Nephron (organoid): Measurements from ENCODE around the gene BRK1.

Experiments used
- H3K27ac Mint-ChIP-seq, 3 experiments: 2 replicates each; pipeline ENCODE4 v1.8.0; 2020; ENCODE audit warnings: mixed read lengths in 3 of 3, mild to moderate bottlenecking in 2 of 3, moderate library complexity in 1 of 3
- H3K27me3 Mint-ChIP-seq: 2 replicates; pipeline ENCODE4 v1.8.0; 2021; ENCODE audit warnings: low read depth, mild to moderate bottlenecking, moderate library complexity, mixed read lengths
- H3K36me3 Mint-ChIP-seq: 2 replicates; pipeline ENCODE4 v1.8.0; 2020; ENCODE audit warnings: low read depth, mixed read lengths
- H3K4me1 Mint-ChIP-seq: 2 replicates; pipeline ENCODE4 v1.8.0; 2020; ENCODE audit warnings: mixed read lengths
- H3K4me3 Mint-ChIP-seq, 3 experiments: 2 replicates each; pipeline ENCODE4 v1.8.0; 2020; ENCODE audit warnings: mild to moderate bottlenecking in 3 of 3, mixed read lengths in 3 of 3, moderate library complexity in 2 of 3
- H3K9me3 Mint-ChIP-seq: 2 replicates; pipeline ENCODE4 v1.8.0; 2020; ENCODE audit warnings: mixed read lengths
- CTCF ChIP-seq, 3 experiments: fragments of 200-600 bp; sonication (generic); IDR thresholded peaks; one replicate each; pipeline ENCODE4 v1.5.0; 2021; ENCODE audit warnings: antibody characterized with exemption in 3 of 3; ENCODE audit not compliant: unreplicated experiment in 3 of 3

The BRK1 gene

GRCh38 chr3:10136426-10137005 lies 21.0 kb downstream of the BRK1 start:
- no peak for TF ChIP-seq CTCF (IDR thresholded peaks at IDR 0.05; ENCODE audit: unreplicated experiment in 3 of 3)

DNA sequence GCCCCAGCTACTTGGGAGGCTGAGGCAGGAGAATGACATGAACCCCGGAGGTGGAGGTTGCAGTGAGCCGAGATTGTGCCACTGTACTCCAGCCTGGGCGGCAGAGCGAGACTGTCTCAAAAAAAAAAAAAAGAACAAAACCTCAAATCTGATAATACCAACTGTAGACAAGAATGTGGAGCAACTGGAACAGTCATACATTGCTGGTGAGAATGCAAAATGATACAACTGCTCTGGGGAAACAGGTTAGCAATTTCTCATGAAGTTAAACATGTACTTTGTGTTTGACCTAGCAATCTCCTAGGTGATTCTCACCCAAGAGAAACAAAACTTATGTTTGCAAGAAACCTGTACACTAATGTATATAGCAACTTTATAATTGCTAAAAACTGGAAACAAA lies 21.7 kb downstream of the BRK1 start:
- H3K36me3 Mint-ChIP-seq = no peaks in the 10 kb centered on the region
- no peaks in the 10 kb centered on the region for H3K9me3 Mint-ChIP-seq
- no peaks in the 10 kb centered on the region for H3K4me1 Mint-ChIP-seq
- H3K27me3 Mint-ChIP-seq = no peaks in the 10 kb centered on the region
- no peak overlapping the region for H3K4me3 Mint-ChIP-seq
- no peak for TF ChIP-seq CTCF (IDR thresholded peaks at IDR 0.05; ENCODE audit: unreplicated experiment in 3 of 3)
- H3K27ac Mint-ChIP-seq = no peak overlapping the region

More at GRCh38 chr3:10136426-10137005, 21.0 kb downstream of the BRK1 start:
- H3K27me3 Mint-ChIP-seq = no peaks in the 10 kb centered on the region
- no peak overlapping the region for H3K4me3 Mint-ChIP-seq
- no peaks in the 10 kb centered on the region for H3K4me1 Mint-ChIP-seq
- no peaks in the 10 kb centered on the region for H3K36me3 Mint-ChIP-seq
- H3K27ac Mint-ChIP-seq = no peak overlapping the region
- H3K9me3 Mint-ChIP-seq = no peaks in the 10 kb centered on the region

GRCh38 chr3:10140996-10141546 lies 25.6 kb downstream of the BRK1 start:
- H3K4me3 Mint-ChIP-seq = peak overlapping the region; percentile 92
- H3K27ac Mint-ChIP-seq = peak overlapping the region; percentile 44 to 91 (median 51)
- no peaks in the 10 kb centered on the region for H3K9me3 Mint-ChIP-seq
- H3K27me3 Mint-ChIP-seq = no peaks in the 10 kb centered on the region
- peaks cover 21% of the 10 kb centered on the region for H3K36me3 Mint-ChIP-seq
- TF ChIP-seq CTCF (IDR thresholded peaks at IDR 0.05; ENCODE audit: unreplicated experiment in 3 of 3) = no peak
- peaks cover 14% of the 10 kb centered on the region for H3K4me1 Mint-ChIP-seq

DNA sequence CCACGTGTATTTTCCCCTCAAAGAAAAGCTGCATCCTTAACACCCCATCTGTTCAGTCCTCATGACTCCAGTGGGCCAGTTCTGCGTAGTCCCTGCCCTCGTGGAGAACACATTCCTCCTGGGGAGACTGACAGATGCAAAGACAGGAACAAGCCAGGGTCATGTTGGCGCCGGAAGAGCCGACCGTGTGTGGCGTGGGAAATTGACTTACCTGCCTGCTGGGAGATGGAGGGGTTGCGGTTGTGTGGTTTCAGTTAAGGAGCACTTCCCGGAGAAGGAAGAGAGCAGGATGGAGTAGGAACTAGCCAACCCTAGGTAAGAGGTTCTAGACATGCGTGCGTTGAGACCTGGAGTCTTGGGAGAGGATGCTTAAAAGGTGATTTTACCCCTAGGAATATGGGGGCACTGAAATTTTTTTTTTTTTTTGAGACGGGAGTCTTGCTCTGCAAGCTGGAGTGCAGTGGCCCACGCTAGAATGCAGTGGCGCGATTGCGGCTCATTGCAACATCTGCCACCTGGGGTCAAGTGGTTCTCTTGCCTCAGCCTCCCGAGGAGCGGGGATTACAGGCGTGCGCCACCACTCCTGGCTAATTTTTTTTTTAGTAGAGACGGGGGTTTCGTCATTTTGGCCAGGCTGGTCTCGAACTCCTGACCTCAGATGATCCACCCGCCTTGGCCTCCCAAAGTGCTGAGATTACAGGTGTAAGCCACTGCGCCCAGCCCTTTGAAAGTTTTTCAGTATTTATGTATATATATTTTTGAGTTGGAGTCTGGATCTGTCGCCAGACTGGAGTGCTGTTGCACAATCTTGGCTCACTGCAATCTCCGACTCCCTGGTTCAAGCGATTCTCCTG lies 27.5 kb downstream of the BRK1 start:
- peaks cover 14% of the 10 kb centered on the region for H3K4me1 Mint-ChIP-seq
- H3K4me3 Mint-ChIP-seq = peak overlapping the region; percentile 92
- H3K36me3 Mint-ChIP-seq = peaks cover 30% of the 10 kb centered on the region
- H3K27me3 Mint-ChIP-seq = no peaks in the 10 kb centered on the region
- TF ChIP-seq CTCF (IDR thresholded peaks at IDR 0.05; ENCODE audit: unreplicated experiment in 3 of 3) = no peak
- H3K9me3 Mint-ChIP-seq = no peaks in the 10 kb centered on the region
- peak overlapping the region; percentile 5 to 62 (median 6) for H3K27ac Mint-ChIP-seq

- Mint-ChIP-seq H3K27ac (peak overlapping the region in 1 of 3 experiments; percentile 31), H3K9me3 (no peaks in the 10 kb centered on the region)
- TF ChIP-seq CTCF (IDR thresholded peaks at IDR 0.05; ENCODE audit: unreplicated experiment in 3 of 3) = no peak
Measured at GRCh38 chr3:10145685-10146084, 30.2 kb downstream of the BRK1 start.

More at GRCh38 chr3:10145685-10146084, 30.2 kb downstream of the BRK1 start:
- Mint-ChIP-seq H3K4me3 (peak overlapping the region; percentile 48 to 66 (median 57)), H3K36me3 (peaks cover 50% of the 10 kb centered on the region), H3K4me1 (peaks cover 14% of the 10 kb centered on the region), H3K27me3 (no peaks in the 10 kb centered on the region)
